OCI-LY7 (cell line): ENCODE data around the gene RTN4R. TPM values are rescaled to one million over a fixed set of nuclear protein-coding genes. Genes with fewer than 3 reads are reported as not detected.

Experiments
- BruUV-seq: library from RNA; stranded (reverse); fragments of 400-500 nt; replicated peaks from 2 replicates; lab custom pipeline; 2021; lab: Mats Ljungman, UMichigan
- CTCF ChIA-PET: fragments of 300-600 bp; sonication (Branson Sonifier 250); formaldehyde crosslinking; loops from one replicate; lab custom pipeline; 2022; ENCODE audit warnings: antibody characterized with exemption; ENCODE audit not compliant: unreplicated experiment; lab: Charles Lee
- POLR2A ChIA-PET: fragments of 300-600 bp; sonication (Branson Sonifier 250); formaldehyde crosslinking; loops from one replicate; lab custom pipeline; 2022; ENCODE audit warnings: antibody characterized with exemption; lab: Charles Lee
- DNase-seq: peaks from one replicate; pipeline ENCODE4 v3.0.0-alpha.2; 2015; ENCODE audit warnings: low spot score
- H2AFZ ChIP-seq: fragments of 200-600 bp; sonication (generic), shearing (Covaris generic); 2 replicates; pipeline ENCODE4 v1.6.1; 2014; ENCODE audit warnings: mild to moderate bottlenecking, antibody characterized with exemption, low read length, moderate library complexity
- H3K27ac ChIP-seq: fragments of 200-600 bp; sonication (generic); 2 replicates; pipeline ENCODE4 v1.5.1; 2014; ENCODE audit warnings: mixed run types, low read depth, mild to moderate bottlenecking, moderate library complexity, low read length, inconsistent platforms; ENCODE audit not compliant: poor library complexity, severe bottlenecking
- H3K36me3 ChIP-seq: fragments of 200-600 bp; sonication (generic); 2 replicates; pipeline ENCODE4 v1.6.1; 2014; ENCODE audit warnings: mild to moderate bottlenecking, antibody characterized with exemption, low read length, moderate library complexity, mixed read lengths; ENCODE audit not compliant: insufficient read depth
- H3K4me1 ChIP-seq: fragments of 200-600 bp; sonication (generic); 2 replicates; pipeline ENCODE4 v1.5.1; 2014; ENCODE audit warnings: mild to moderate bottlenecking, low read length; ENCODE audit not compliant: insufficient read depth, poor library complexity, severe bottlenecking
- H3K4me2 ChIP-seq: fragments of 200-600 bp; sonication (generic); 2 replicates; pipeline ENCODE4 v1.6.1; 2014; ENCODE audit warnings: mild to moderate bottlenecking, low read length
- H3K4me3 ChIP-seq: fragments of 200-600 bp; sonication (generic); 2 replicates; pipeline ENCODE4 v1.5.1; 2014; ENCODE audit warnings: mild to moderate bottlenecking, low read depth, low read length; ENCODE audit not compliant: poor library complexity, severe bottlenecking
- H3K79me2 ChIP-seq: fragments of 200-600 bp; sonication (generic); 2 replicates; pipeline ENCODE4 v1.6.1; 2016; ENCODE audit warnings: low read depth, mild to moderate bottlenecking, low read length, moderate library complexity, mixed read lengths; ENCODE audit not compliant: insufficient read depth
- H3K9me2 ChIP-seq: fragments of 200-600 bp; sonication (generic); 2 replicates; pipeline ENCODE4 v1.6.1; 2016; ENCODE audit warnings: mild to moderate bottlenecking, low read length, mixed read lengths; ENCODE audit not compliant: insufficient read depth
- H3K9me3 ChIP-seq: fragments of 200-600 bp; sonication (generic); 2 replicates; pipeline ENCODE4 v1.6.1; 2014; ENCODE audit warnings: mild to moderate bottlenecking, mixed run types, low read length, mixed read lengths
- H4K20me1 ChIP-seq: fragments of 200-600 bp; sonication (generic); 2 replicates; pipeline ENCODE4 v1.6.1; 2014; ENCODE audit warnings: mild to moderate bottlenecking, antibody characterized with exemption, low read length, moderate library complexity, mixed read lengths; ENCODE audit not compliant: insufficient read depth
- CTCF ChIP-seq: fragments of 200-600 bp; sonication (generic); conservative IDR thresholded peaks from 2 replicates; pipeline ENCODE4 v1.5.1; 2014; ENCODE audit warnings: mild to moderate bottlenecking, antibody characterized with exemption, low read length, moderate library complexity, mixed read lengths
- EZH2phosphoT487 ChIP-seq: fragments of 200-600 bp; sonication (generic); IDR thresholded peaks from 2 replicates; pipeline ENCODE4 v1.6.1; 2018; ENCODE audit warnings: low read depth, borderline replicate concordance, mild to moderate bottlenecking, mixed run types, antibody characterized with exemption, low read length, moderate library complexity, mixed read lengths
- intact Hi-C: fragments of 100-400 bp; cut with micrococcal nuclease; formaldehyde crosslinking; loops from one replicate; pipeline ENCODE4 v1.10.0; 2022; ENCODE audit not compliant: unreplicated experiment
- total RNA-seq, 2 experiments: library from RNA; depleted of rRNA in 1 of 2; stranded (reverse); fragments of >200 nt in 1 of 2; shearing (Covaris generic) in 1 of 2; gene quantifications; 2 replicates each; pipeline ENCODE4 v1.2.3, GENCODE V29; 2014 to 2022

The RTN4R gene
- total RNA-seq, 2 experiments from 2014 or later: not detected

DNA sequence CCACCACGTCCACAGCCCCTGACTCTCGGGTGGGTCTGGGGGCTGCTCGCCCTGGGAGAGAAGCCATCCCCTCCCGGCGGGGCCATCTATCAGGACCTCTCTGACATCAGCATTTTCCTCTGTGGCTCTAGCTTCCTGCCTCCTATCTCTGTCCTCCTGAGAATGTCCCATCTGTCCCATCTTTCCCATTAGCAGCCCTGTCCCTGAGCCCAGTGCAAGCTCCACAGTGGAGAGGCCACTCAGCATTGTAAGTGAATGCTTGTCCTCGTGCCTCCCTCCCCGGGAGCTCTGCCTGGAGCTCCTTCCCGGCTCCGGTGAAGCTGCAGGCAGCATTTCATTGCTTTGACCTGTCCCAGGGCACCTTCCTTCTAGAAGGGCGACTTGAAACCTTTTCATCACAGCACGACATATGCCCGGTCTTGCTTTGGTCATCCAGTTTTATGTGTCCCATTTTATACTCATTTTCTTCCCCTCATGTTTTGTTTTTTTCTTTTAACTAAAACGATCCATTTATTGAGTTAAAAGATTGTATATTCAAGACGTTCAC lies 49.7 kb downstream of the RTN4R start:
- POLR2A ChIA-PET: no interaction called here
- H4K20me1 ChIP-seq: no peaks in the 10 kb centered on the region
- BruUV-seq: no TSS peak
- intact Hi-C loops: loop anchor here (10.0 kb wide), 1 partner anchor 1396 kb away; no protein-coding TSS in a partner anchor
- H3K36me3 ChIP-seq: no peaks in the 10 kb centered on the region
- H3K27ac ChIP-seq: no peak overlapping the region
- H3K4me1 ChIP-seq: no peaks in the 10 kb centered on the region
- no peak overlapping the region for H2AFZ ChIP-seq
- CTCF ChIA-PET: no interaction called here
- no peaks in the 10 kb centered on the region for H3K79me2 ChIP-seq
- DNase-seq: no peak
- no peak overlapping the region for H3K4me2 ChIP-seq
- H3K4me3 ChIP-seq: no peak overlapping the region
- TF ChIP-seq EZH2phosphoT487 (no peak), CTCF (no peak)
- H3K9me2 ChIP-seq: no peaks in the 10 kb centered on the region
- no peaks in the 10 kb centered on the region for H3K9me3 ChIP-seq

DNA sequence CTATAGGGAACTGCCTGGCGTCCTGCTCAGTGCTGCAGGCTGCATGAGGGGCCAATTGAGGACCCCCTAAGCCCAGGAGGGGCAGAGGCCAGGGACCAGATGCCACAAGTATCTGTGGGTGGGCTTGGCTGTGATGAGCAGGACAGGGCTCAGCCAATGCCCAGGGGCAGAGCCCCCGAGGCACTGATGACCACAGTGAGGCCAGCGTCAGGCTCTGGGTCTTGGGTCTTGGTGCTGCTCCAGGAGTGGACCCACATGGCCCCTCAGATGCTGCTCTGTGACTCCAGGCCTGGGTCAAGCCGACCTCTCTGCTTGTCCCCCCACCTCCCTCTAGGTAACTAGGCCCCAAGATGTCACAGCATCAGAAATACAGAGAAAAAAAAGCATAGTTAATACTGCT lies 50.6 kb downstream of the RTN4R start:
- ChIA-PET CTCF (no interaction called here), POLR2A (no interaction called here)
- Histone ChIP-seq H3K4me1 (no peaks in the 10 kb centered on the region), H3K4me2 (no peak overlapping the region), H2AFZ (no peak overlapping the region), H3K27ac (no peak overlapping the region), H3K9me2 (no peaks in the 10 kb centered on the region), H3K36me3 (no peaks in the 10 kb centered on the region), H3K79me2 (no peaks in the 10 kb centered on the region), H3K4me3 (no peak overlapping the region), H3K9me3 (no peaks in the 10 kb centered on the region), H4K20me1 (no peaks in the 10 kb centered on the region)
- BruUV-seq: no TSS peak
- intact Hi-C loops: loop anchor here (10.0 kb wide), 1 partner anchor 1397 kb away; no protein-coding TSS in a partner anchor
- DNase-seq: no peak
- TF ChIP-seq CTCF (no peak), EZH2phosphoT487 (no peak)

GRCh38 chr22:20216863-20217499 lies 51.1 kb downstream of the RTN4R start:
- no peaks in the 10 kb centered on the region for H4K20me1 ChIP-seq
- no peaks in the 10 kb centered on the region for H3K9me2 ChIP-seq
- BruUV-seq: no TSS peak
- no peak for DNase-seq
- no peaks in the 10 kb centered on the region for H3K9me3 ChIP-seq
- H3K79me2 ChIP-seq: no peaks in the 10 kb centered on the region
- no peak overlapping the region for H3K4me3 ChIP-seq
- ChIA-PET POLR2A (no interaction called here), CTCF (no interaction called here)
- H3K4me2 ChIP-seq: no peak overlapping the region
- TF ChIP-seq CTCF: no peak
- TF ChIP-seq EZH2phosphoT487: no peak
- H3K27ac ChIP-seq: no peak overlapping the region
- no peaks in the 10 kb centered on the region for H3K36me3 ChIP-seq
- intact Hi-C loops: loop anchor here (10.0 kb wide), 1 partner anchor 1398 kb away; no protein-coding TSS in a partner anchor
- H3K4me1 ChIP-seq: no peaks in the 10 kb centered on the region
- H2AFZ ChIP-seq: no peak overlapping the region
